Ovary (tissue), 9 donors: ENCODE results near the gene SUMF1. TPM values are rescaled to one million over a fixed set of nuclear protein-coding genes. Genes with fewer than 3 reads are reported as not detected.

Experiments used
- DNase-seq, 5 donors: peaks; one replicate each; pipeline ENCODE4 v3.0.0-alpha.2; 2019 to 2020
- H3K27ac ChIP-seq, 2 donors: fragments of 200-600 bp; one replicate each; pipeline versions ENCODE4 v1.5.1 to v1.8.0; 2019 to 2022
- H3K27me3 ChIP-seq: fragments of 200-600 bp; one replicate; pipeline ENCODE4 v1.8.0; 2022
- H3K36me3 ChIP-seq: fragments of 200-600 bp; sonication (generic); one replicate; pipeline ENCODE4 v1.5.1; 2019
- H3K4me1 ChIP-seq: one replicate; pipeline ENCODE4 v1.8.1; 2013; ENCODE audit warnings: mild to moderate bottlenecking, moderate library complexity; ENCODE audit not compliant: insufficient read depth
- H3K4me3 ChIP-seq: fragments of 200-600 bp; sonication (generic); one replicate; pipeline ENCODE4 v1.5.1; 2017
- H3K9me3 ChIP-seq, 2 donors: fragments of 200-600 bp in 1 of 2; sonication (generic) in 1 of 2; one replicate each; pipeline versions ENCODE4 v1.5.1 to v1.8.1; 2013 to 2019; ENCODE audit warnings: mild to moderate bottlenecking in 1 of 2, moderate library complexity in 1 of 2
- EP300 ChIP-seq: sonication (generic); formaldehyde crosslinking; IDR thresholded peaks from one replicate; pipeline ENCODE4 v1.6.1; 2017; ENCODE audit warnings: antibody characterized with exemption
- POLR2A ChIP-seq: fragments of 450-650 bp; IDR thresholded peaks from one replicate; pipeline ENCODE4 v1.6.1; 2017; ENCODE audit warnings: antibody characterized with exemption, mild to moderate bottlenecking, moderate library complexity
- WGBS, 3 donors: extraction: QIAGEN DNeasy Blood & Tissue Kit in 1 of 3; methylation state at CpG; one replicate each; pipeline versions ENCODE4 v1.1.5 to v1.1.7; 2013 to 2017; 5-methylcytosine and 5-hydroxymethylcytosine counted together
- intact Hi-C, 4 donors: fragments of 100-400 bp; cut with DNase I; formaldehyde crosslinking; loops; one replicate each; pipeline versions ENCODE4 v1.11.0 to v1.15.1; 2022 to 2023
- polyA plus RNA-seq, 2 donors: library from polyadenylated mRNA; stranded (reverse); fragments of 200-250 nt in 1 of 2; fragments of 350-450 nt in 1 of 2; fragmentation: Illumina TruSeq in 1 of 2; extraction: RNeasy Lipid Tissue Mini Kit (QIAGEN cat#74804) in 1 of 2; gene quantifications; one replicate each; pipeline ENCODE4 v1.2.3, GENCODE V29; 2013 to 2014
- total RNA-seq, 7 donors: library from RNA; depleted of rRNA in 2 of 7; stranded (reverse); fragments of >200 nt in 2 of 7; fragmentation: NEBNext Ultra II Directional in 3 of 7; extraction: Animal tissue kit (Norgen Biotek cat#: 25700) in 3 of 7; gene quantifications; one replicate each; pipeline versions ENCODE4 v1.1.0 to v1.2.4, GENCODE V29; 2016 to 2023
- TF ChIP-seq, protein P1 (sequence below), 3 donors: fragments of 450-650 bp in 2 of 3; fragments of 200-600 bp in 1 of 3; IDR thresholded peaks; one replicate each; pipeline versions ENCODE4 v1.5.1 to v1.8.0; 2016 to 2022; ENCODE audit warnings: antibody characterized with exemption in 3 of 3, mild to moderate bottlenecking in 1 of 3
- donor health status: DM: no; HTN: no; CAD: no; lungs with moderate emphysema.
- donor health status: DM: no; HTN: no; CAD: no.
- donor health status: Bipolar disorder and iron deficiency.
- donor health status: DM: yes; HTN: yes; CAD: no.
- donor health status: DM: no; HTN: no; CAD: no.
- donor health status: DM: yes; HTN: yes; CAD: no.

The SUMF1 gene
- total and polyA plus RNA-seq, 9 donors = 17.6 to 57.2 (median 24.7) TPM

GRCh38 chr3:4449043-4449805 lies 17.8 kb downstream of the SUMF1 start:
- 79 to 83% (median 81%) methylated on average over 5 of the region's 5 CpGs for WGBS, 3 donors
- DNase-seq = no peak
- no peaks in the 10 kb centered on the region for H3K9me3 ChIP-seq
- no peaks in the 10 kb centered on the region for H3K4me1 ChIP-seq
- H3K36me3 ChIP-seq = no peaks in the 10 kb centered on the region
- H3K4me3 ChIP-seq = no peak overlapping the region
- TF ChIP-seq, protein P1, sequence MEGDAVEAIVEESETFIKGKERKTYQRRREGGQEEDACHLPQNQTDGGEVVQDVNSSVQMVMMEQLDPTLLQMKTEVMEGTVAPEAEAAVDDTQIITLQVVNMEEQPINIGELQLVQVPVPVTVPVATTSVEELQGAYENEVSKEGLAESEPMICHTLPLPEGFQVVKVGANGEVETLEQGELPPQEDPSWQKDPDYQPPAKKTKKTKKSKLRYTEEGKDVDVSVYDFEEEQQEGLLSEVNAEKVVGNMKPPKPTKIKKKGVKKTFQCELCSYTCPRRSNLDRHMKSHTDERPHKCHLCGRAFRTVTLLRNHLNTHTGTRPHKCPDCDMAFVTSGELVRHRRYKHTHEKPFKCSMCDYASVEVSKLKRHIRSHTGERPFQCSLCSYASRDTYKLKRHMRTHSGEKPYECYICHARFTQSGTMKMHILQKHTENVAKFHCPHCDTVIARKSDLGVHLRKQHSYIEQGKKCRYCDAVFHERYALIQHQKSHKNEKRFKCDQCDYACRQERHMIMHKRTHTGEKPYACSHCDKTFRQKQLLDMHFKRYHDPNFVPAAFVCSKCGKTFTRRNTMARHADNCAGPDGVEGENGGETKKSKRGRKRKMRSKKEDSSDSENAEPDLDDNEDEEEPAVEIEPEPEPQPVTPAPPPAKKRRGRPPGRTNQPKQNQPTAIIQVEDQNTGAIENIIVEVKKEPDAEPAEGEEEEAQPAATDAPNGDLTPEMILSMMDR (IDR thresholded peaks at IDR 0.05) = no peak
- TF ChIP-seq EP300 = no peak
- no peak for TF ChIP-seq POLR2A
- intact Hi-C loops = no loop called here
- H3K27me3 ChIP-seq = no peaks in the 10 kb centered on the region
- H3K27ac ChIP-seq = no peak overlapping the region

- Histone ChIP-seq H3K27me3 (no peaks in the 10 kb centered on the region), H3K4me1 (no peaks in the 10 kb centered on the region), H3K4me3 (no peak overlapping the region), H3K36me3 (no peaks in the 10 kb centered on the region), H3K27ac (no peak overlapping the region), H3K9me3 (no peaks in the 10 kb centered on the region)
- DNase-seq = no peak
- TF ChIP-seq EP300 = no peak
- TF ChIP-seq POLR2A = no peak
- TF ChIP-seq, protein P1 (IDR thresholded peaks at IDR 0.05) = no peak
- 74 to 75% (median 75%) methylated on average over 6 of the region's 6 CpGs for WGBS, 3 donors
- intact Hi-C loops = no loop called here
Measured at GRCh38 chr3:4448187-4448586, 18.9 kb downstream of the SUMF1 start.

DNA sequence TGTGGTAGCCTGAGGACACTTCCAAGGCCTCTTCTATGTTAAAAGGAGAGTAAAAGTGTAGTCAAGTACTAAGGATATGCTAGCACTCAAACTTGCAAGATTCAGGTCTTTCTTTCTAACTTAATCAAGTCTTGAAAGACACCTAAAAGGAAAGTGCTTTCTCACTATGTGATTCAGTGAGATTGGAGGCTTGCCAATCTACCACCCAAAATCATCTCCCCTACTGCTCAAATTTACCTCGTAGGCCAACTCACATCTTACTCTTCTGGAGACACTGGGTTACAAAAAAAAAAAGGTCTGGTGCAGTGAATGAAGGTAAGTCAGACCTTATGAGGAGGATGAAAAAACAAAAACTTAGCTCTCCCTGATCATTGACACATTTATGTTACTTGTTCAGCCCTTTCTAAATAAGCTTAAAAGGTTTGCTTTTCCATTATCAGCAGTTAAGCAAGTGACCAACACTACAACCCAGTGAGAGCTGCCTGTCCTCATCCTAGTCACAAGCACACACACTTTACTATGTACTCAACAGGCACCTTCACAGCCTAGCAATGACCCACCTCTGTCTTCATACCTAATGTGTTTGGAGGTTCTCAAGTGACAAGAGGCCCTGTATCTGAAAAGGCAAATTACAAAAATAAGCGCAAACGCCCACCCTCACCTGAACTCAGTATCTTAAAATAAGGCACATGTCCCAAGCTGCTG lies 19.6 kb downstream of the SUMF1 start:
- no peak for DNase-seq
- no peak for TF ChIP-seq POLR2A
- TF ChIP-seq EP300 = no peak
- TF ChIP-seq, protein P1 (IDR thresholded peaks at IDR 0.05) = no peak

DNA sequence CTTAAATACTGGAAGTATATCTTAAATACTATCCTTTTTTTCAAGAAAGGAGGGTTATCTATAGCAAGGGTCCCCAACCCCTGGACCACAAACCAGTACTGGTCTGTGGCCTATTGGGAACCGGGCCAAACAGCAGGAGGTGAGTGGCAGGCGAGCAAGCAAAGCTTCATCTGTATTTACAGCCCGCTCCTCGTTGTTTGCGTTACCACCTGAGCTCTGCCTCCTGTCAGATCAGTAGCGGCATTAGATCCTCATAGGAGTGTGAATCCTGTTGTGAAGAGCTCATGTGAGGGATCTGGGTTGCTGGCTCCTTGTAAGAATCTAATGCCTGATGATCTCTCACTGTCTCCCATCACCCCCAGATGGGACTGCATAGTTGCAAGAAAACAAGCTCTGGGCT lies 26.1 kb downstream of the SUMF1 start:
- Histone ChIP-seq H3K27ac (no peak overlapping the region), H3K9me3 (no peaks in the 10 kb centered on the region), H3K36me3 (no peaks in the 10 kb centered on the region), H3K27me3 (no peaks in the 10 kb centered on the region), H3K4me1 (peaks cover 3% of the 10 kb centered on the region), H3K4me3 (no peak overlapping the region)
- TF ChIP-seq, protein P1 (IDR thresholded peaks at IDR 0.05) = no peak
- TF ChIP-seq EP300 = no peak
- no peak for TF ChIP-seq POLR2A
- no peak for DNase-seq
- intact Hi-C loops = no loop called here
- 92 to 96% (median 94%) methylated on average over 6 of the region's 6 CpGs for WGBS, 3 donors

More for the DNA sequence above, 19.6 kb downstream of the SUMF1 start:
- Histone ChIP-seq H3K4me3 (no peak overlapping the region), H3K36me3 (no peaks in the 10 kb centered on the region), H3K27me3 (no peaks in the 10 kb centered on the region), H3K4me1 (no peaks in the 10 kb centered on the region), H3K27ac (no peak overlapping the region), H3K9me3 (no peaks in the 10 kb centered on the region)
- intact Hi-C loops = no loop called here
- 89 to 90% (median 89%) methylated on average over 3 of the region's 3 CpGs for WGBS, 3 donors
